GM15510 (cell line): ENCODE measurements around the gene SLC5A5.

Source experiments
- POLR2A ChIP-seq: IDR thresholded peaks from 3 replicates; pipeline ENCODE4 v1.6.1; 2011; ENCODE audit warnings: borderline replicate concordance; ENCODE audit not compliant: insufficient read length; ENCODE audit errors: extremely low read depth

The SLC5A5 gene

DNA sequence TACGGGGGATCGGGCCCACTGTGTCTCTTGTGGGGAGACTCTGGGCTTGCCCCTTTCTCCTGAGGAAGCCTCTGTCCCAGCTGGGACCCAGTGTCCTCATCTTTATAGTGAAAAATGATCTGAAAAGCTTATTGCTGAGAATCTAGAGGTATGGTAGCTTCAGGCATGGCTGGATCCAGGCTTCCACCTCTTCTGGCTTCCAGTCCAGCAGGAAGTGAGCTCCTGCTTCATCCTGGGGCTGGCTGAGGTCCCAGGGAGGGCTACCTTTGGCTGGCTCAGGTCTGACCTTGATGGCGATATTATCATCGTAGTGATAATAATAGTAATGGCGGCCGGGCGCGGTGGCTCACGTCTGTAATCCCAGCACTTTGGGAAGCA lies 3.0 kb downstream of the SLC5A5 start:
- TF ChIP-seq POLR2A = no peak

DNA sequence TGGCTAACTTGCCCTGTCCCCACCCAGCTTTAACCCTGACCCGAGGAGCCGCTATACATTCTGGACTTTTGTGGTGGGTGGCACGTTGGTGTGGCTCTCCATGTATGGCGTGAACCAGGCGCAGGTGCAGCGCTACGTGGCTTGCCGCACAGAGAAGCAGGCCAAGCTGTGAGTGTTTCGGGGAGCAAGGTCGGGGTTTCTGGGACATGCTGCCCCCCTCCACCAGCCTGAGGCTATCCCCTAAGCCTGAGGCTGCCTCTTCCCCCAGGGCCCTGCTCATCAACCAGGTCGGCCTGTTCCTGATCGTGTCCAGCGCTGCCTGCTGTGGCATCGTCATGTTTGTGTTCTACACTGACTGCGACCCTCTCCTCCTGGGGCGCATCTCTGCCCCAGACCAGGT lies 6.0 kb downstream of the SLC5A5 start:
- TF ChIP-seq POLR2A = no peak

DNA sequence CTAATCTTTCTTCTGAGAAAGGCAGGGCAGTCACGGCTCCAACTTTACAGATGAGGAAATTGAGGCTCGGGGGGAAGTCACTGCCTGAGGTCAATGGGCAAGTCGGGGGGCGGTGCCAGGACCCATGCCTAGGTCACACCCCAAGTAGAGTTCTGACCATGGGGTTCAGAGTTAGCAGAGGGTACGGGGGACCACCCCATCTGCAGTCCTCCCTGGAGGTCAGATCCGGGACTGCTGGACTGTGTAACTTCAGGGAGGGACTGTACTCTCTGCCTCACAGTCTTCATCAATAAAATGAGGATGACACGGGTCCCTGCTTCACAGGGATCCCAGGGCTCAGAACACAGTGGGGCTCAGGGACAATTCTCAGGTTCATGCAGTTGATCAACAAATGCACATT lies 7.7 kb downstream of the SLC5A5 start:
- TF ChIP-seq POLR2A = no peak

DNA sequence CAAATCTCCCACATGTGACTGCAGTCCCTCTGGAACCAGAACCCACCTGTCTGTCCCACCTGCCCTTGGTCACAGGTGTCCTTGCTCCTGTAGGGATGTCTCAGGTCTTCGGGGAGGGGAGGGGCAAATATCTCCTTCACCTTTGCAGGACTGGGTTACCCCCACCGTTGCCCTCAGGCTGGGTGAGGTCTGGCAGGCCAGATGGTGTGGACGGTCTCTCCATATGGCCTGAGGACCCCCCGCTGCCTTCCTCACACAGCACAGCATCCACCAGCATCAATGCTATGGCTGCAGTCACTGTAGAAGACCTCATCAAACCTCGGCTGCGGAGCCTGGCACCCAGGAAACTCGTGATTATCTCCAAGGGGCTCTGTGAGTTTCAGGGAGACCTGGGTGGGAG lies 10.0 kb downstream of the SLC5A5 start:
- no peak for TF ChIP-seq POLR2A

DNA sequence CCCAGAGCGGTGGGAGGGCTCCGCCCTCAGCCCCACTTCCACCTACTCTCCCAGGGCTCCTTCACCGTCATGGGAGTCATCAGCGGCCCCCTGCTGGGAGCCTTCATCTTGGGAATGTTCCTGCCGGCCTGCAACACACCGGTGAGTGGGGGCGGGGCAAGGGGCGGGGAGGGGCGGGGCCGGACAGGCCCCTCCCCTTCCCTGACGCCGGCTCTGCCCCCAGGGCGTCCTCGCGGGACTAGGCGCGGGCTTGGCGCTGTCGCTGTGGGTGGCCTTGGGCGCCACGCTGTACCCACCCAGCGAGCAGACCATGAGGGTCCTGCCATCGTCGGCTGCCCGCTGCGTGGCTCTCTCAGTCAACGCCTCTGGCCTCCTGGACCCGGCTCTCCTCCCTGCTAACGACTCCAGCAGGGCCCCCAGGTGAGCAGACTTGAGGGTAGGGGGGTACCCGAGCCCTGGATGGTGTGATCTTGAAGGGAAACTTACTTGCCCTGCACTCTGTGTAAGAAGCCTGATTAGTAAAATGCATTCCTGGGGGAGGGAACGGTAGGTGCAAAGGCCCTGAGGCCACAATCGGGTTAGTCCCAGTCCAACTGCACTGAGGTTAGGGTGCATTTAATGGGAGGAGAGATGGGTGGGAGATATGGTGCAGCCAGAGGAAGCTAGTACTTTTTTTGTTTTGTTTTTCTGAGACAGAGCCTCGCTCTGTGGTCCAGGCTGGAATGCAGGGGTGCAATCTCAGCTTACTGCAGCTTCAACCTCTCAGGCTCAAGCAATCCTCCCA lies 12.1 kb downstream of the SLC5A5 start:
- TF ChIP-seq POLR2A = no peak

DNA sequence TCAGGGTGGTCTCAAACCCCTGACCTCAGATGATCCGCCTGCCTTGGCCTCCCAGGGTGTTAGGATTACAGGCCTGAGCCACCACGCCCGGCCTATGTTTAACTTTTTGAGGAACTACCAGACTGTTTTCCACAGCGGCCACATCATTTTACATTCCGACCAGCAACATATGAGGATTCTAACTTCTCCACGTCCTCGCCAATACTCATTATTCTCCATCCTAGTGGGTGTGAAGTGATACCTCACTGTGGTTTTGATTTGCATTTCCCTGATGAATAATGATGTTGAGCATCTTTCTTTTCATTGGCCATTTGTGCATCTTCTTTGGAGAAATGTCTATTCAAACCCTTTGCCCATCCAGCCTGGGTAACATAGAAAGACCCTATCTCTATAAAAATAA lies 14.8 kb downstream of the SLC5A5 start:
- no peak for TF ChIP-seq POLR2A

DNA sequence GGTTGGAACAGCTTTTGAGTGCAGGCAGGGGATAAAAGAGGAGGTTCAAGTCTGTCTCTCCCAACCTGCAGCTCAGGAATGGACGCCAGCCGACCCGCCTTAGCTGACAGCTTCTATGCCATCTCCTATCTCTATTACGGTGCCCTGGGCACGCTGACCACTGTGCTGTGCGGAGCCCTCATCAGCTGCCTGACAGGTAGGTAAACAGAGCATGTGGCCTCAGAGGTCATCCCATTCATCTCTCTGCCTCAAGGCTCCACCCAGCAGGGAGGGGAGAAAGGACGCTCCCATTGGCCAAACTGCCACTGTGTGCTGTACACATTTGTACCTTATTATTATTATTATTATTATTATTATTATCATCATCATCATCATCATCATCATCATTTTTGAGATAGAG lies 16.5 kb downstream of the SLC5A5 start:
- no peak for TF ChIP-seq POLR2A

DNA sequence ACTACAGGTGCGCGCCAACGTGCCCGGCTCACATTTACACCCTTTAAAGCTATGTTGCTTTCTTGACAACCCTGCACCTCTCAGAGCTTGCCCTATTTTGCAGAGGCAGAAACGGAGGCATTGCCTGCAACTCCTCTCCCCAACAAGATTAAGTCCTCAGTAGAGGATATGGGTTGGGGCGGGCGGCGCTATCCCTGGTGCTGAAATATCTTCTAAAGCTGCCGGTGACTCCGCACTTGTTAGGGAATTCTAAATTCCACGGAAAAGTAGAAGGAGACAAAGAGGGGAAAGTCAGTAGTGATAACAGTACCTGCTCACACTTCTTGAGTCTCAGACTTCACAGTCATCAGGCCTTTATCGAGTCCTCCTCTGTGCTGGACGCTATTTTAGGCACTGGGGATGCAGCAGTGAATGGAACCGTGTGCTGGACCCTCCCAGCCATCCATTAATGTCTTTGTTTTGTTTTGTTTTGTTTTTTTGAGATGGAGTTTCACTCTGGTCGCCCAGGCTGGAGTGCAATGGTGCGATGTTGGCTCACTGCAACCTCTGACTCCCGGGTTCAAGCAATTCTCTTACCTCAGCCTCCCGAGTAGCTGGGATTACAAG lies 18.0 kb downstream of the SLC5A5 start:
- TF ChIP-seq POLR2A = no peak

DNA sequence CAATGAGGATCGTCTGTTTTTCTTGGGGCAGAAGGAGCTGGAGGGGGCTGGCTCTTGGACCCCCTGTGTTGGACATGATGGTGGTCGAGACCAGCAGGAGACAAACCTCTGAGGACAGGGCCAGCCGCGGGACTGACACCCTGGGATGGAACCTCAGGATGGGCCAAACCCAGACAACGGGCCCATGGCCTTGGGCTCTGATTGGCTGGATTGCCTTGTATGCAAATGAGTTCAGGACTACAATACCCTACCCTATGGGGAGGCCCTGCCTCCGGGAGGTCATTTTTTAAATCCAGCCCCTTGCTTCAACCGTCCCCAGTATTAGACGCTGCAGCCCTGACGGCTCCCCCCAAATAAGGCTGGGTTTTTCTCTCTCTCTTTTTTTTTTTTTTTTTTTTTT lies 22.0 kb downstream of the SLC5A5 start:
- no peak for TF ChIP-seq POLR2A

DNA sequence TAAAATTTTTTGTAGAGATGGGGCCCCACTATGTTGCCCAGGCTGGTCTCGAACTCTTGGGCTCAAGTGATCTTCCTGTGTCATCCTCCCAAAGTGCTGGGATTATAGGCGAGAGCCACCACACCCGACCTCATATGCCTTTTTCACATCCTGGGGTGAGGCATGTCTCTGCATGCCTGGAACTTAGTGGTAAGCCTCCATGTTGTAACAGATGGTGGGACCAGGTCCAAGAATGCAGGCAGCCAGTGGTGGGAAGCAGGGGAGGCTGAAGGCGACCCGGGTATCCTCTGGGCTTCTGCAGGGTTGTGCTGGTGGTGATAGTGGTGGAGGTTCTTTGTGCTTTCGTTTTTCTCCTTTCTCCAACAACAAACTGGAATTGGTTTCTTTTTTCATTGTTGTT lies 31.0 kb downstream of the SLC5A5 start:
- no peak for TF ChIP-seq POLR2A

DNA sequence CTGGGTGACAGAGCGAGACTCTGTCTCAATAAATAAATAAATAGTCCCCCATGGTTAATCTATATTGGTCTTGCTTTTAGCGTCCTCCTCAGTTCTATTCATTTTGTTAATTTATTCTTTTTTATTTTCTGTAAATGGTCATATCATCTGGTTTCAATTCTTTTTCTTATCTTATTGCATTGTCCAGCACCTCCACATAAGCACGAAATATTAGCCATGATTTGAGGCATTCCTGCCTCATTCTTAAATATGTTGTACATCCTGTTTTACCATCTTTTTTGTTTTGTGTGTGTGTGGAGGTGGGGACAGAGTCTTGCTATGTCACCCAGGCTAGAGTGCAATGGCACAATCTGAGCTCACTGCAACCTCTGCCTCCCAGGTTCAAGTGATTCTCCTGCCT lies 36.5 kb downstream of the SLC5A5 start:
- no peak for TF ChIP-seq POLR2A

DNA sequence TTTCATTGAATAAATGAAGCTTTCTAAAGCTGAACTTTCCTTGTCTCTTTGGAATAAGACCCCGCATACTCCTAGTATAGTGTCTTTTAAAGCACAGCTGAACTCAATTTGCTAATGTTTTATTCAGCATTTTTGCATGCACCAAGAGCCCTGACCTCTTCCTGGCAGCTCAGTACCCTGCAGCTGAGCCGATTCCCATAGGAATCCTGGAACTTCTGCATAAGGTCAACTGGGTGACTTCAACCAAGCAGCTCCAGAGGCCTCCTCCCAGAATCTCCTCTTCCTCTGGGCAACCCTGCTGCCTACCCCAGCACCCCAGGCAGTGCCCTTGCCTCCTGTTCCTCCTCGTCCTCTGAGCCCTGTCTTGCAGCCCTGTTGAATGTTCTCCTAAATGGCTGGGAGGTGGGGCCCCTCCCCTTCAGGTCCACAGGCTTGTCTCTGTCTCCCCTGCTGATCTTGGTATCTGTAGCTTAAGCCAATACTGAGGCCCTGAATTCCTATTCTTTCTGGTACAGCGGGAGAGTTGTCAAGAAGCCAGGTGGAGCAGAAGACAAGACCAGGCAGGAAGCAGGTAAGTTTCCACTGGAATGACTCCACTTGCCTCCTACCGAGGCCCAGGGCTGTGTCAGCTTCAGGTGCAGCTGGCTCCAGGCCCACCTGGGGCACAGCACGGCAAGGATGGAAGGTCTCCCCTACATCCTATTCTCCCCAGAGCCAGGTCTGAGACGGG lies 37.4 kb downstream of the SLC5A5 start:
- no peak for TF ChIP-seq POLR2A

DNA sequence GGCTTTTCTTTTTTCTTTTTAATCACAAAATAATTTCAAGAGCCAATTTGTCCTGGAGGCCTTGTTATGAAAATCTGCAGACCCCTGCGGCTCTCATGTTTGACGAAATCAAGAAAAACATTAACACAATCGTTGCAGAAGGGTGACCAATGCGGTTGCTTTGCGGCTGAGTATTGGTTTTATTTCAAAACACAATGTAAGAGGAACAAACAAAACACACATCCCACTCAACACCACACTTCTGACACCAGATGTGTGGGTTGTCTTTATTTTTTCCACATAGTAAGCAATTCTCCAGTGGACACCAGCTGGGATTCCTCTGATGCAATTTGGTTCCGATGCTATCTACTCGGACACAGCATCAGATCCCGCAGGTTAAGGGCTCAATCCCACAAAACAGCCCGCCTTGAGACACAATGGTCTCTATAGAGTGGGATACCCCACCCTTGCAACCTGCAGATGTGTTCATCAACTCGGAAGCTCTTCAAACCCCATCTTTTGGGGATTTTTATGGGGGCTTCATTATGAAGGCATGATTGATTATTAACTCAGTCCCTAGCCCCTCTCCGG lies 39.1 kb downstream of the SLC5A5 start:
- TF ChIP-seq POLR2A = no peak

DNA sequence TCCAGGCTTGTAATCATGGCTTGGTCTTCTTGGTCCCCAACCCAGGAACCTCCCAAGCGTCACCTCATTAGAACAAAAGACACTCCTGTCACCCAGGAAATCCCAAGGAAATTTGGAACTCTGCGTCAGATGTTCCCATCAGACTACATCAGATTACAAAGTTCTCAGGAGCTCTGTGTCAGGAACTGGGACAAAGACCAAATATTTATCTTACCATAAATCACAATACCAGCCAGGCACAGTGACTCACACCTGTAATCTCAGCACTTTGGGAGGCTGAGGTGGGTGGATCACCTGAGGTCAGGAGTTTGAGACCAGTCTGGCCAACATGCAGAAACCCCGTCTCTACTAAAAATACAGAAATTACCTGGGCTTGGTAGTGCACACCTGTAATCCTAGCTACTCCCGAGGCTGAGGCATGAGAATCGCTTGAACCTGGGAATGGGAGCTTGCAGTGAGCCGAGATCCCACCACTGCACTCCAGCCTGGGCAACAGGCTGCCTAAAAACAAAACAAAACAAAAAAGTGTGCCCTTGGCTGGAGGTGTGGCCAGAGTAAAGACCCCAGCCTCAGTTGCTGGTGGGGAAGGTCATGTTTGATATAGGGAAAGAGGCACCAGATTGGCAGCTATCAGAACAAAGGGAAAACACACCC lies 44.3 kb downstream of the SLC5A5 start:
- TF ChIP-seq POLR2A = no peak

DNA sequence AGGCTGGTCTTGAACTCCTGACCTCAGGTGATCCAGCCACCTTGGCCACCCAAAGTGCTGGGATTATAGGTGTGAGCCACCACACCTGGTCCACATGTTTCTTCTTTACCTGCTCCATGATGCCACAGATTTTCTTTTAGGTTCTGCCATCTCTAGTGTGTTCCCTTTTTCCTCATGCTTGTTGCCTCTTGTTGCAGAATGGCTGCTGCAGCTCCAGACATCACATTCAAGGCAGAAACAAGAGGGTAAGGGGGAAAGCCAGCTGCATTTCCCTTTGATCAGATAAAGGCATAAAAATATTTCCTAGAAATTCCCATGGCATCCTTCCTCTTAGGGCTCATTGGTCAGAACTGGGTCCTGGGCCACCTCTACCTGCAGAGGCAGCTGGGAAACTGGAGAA lies 48.8 kb downstream of the SLC5A5 start:
- TF ChIP-seq POLR2A = no peak
